K562 (cell line): Measurements from ENCODE around the gene TMEM163. TPM values are rescaled to one million over a fixed set of nuclear protein-coding genes. Genes with fewer than 3 reads are reported as not detected.

ENCODE experiments used
- ATAC-seq: fragments of 200-7000 bp; cut with Tn5 transposase; 3 replicates; pipeline ENCODE4 v1.9.1; 2020; ENCODE audit warnings: moderate library complexity
- BruUV-seq: library from RNA; stranded (reverse); fragments of 400-500 nt; replicated peaks from 2 replicates; lab custom pipeline; 2021; lab: Mats Ljungman, UMichigan
- CTCF ChIA-PET: fragments of 300-600 bp; formaldehyde crosslinking; extraction: SDS; loops from one replicate; lab custom pipeline; 2021; ENCODE audit warnings: low intra/inter-chr PET ratio; lab: Yijun Ruan, JAX
- POLR2A ChIA-PET: fragments of 300-600, 350-650 bp; sonication (Branson Sonifier 250); formaldehyde crosslinking; extraction: SDS; loops from one replicate; lab custom pipeline; 2021; ENCODE audit warnings: antibody characterized with exemption, inconsistent platforms; lab: Yijun Ruan, JAX
- DNase-seq, 4 experiments: peaks; one replicate each; pipeline versions ENCODE4 v3.0.0 to v3.0.0-alpha.2; 2011 to 2018; ENCODE audit warnings: low spot score in 3 of 4, mixed read lengths in 3 of 4; ENCODE audit errors: extremely low read depth in 1 of 4
- FAIRE-seq: peaks from 2 replicates; lab custom pipeline; 2011; peaks lifted over from hg19 to GRCh38; lab: Jason Lieb, UNC
- H2AFZ ChIP-seq: 2 replicates; pipeline ENCODE4 v1.6.0; 2011; ENCODE audit warnings: low read depth, low read length, control low read depth, inconsistent platforms
- H3K27ac ChIP-seq: fragments of 200-600 bp; 3 replicates; pipeline ENCODE4 v1.8.0; 2011; ENCODE audit warnings: low read depth, mild to moderate bottlenecking, control low read depth, inconsistent platforms, low read length, moderate library complexity, mixed read lengths; ENCODE audit errors: extremely low read depth
- H3K27me3 ChIP-seq, 2 experiments: fragments of 300-600 bp in 1 of 2; 2 replicates in 1 of 2; 3 replicates in 1 of 2; pipeline versions ENCODE4 v1.6.0 to v1.8.0; 2011; ENCODE audit warnings: inconsistent platforms in 2 of 2, low read length in 2 of 2, mild to moderate bottlenecking in 1 of 2, mixed read lengths in 1 of 2, moderate library complexity in 1 of 2; ENCODE audit not compliant: control insufficient read depth in 2 of 2, insufficient read depth in 2 of 2
- H3K36me3 ChIP-seq: fragments of 300-600 bp; 3 replicates; pipeline ENCODE4 v1.8.0; 2011; ENCODE audit warnings: mild to moderate bottlenecking, low read length, inconsistent platforms; ENCODE audit not compliant: control insufficient read depth, insufficient read depth
- H3K4me1 ChIP-seq, 2 experiments: fragments of 200-600 bp in 1 of 2; replicated peaks in 1 of 2; 2 replicates in 1 of 2; 3 replicates in 1 of 2; pipeline versions ENCODE4 v1.5.1 to v1.8.0; 2011; ENCODE audit warnings: inconsistent platforms in 2 of 2, low read length in 2 of 2, mild to moderate bottlenecking in 1 of 2, mixed read lengths in 1 of 2, moderate library complexity in 1 of 2; ENCODE audit not compliant: control insufficient read depth in 2 of 2, insufficient read depth in 2 of 2
- H3K4me2 ChIP-seq: 2 replicates; pipeline ENCODE4 v1.6.1; 2011; ENCODE audit warnings: low read length, control low read depth, inconsistent platforms, mixed read lengths; ENCODE audit not compliant: insufficient read depth
- H3K4me3 ChIP-seq: fragments of 200-600 bp; sonication (generic), shearing (Covaris generic); 2 replicates; pipeline ENCODE4 v1.5.1; 2016; ENCODE audit warnings: control low read depth, inconsistent platforms
- H3K79me2 ChIP-seq: fragments of 200-600 bp; 3 replicates; pipeline ENCODE4 v1.8.0; 2011; ENCODE audit warnings: low read length, inconsistent platforms; ENCODE audit not compliant: control insufficient read depth, insufficient read depth
- H3K9ac ChIP-seq, 2 experiments: 2 replicates each; pipeline versions ENCODE4 v1.6.0 to v1.6.1; 2011; ENCODE audit warnings: low read depth in 2 of 2, low read length in 2 of 2, control low read depth in 1 of 2, inconsistent platforms in 1 of 2, mild to moderate bottlenecking in 1 of 2, mixed read lengths in 1 of 2; ENCODE audit not compliant: insufficient read depth in 1 of 2
- H3K9me1 ChIP-seq: one replicate; pipeline ENCODE4 v1.6.0; 2011; ENCODE audit warnings: inconsistent platforms, mild to moderate bottlenecking, low read length, moderate library complexity; ENCODE audit not compliant: control insufficient read depth, insufficient read depth
- H3K9me3 ChIP-seq: replicated peaks from 2 replicates; pipeline ENCODE4 v1.5.1; 2011; ENCODE audit warnings: low read depth, low read length, inconsistent platforms; ENCODE audit not compliant: control insufficient read depth, insufficient read depth
- H4K20me1 ChIP-seq: replicated peaks from 2 replicates; pipeline ENCODE4 v1.6.1; 2011; ENCODE audit warnings: low read length, inconsistent platforms, mixed read lengths; ENCODE audit not compliant: control insufficient read depth, insufficient read depth
- ATF7 ChIP-seq: fragments of 450-650 bp; IDR thresholded peaks from 2 replicates; pipeline ENCODE4 v1.7.1; 2014; ENCODE audit warnings: mild to moderate bottlenecking, moderate library complexity
- HDAC1 ChIP-seq, 2 experiments: fragments of 450-650 bp; IDR thresholded peaks; 2 replicates each; pipeline ENCODE4 v1.6.1; 2016 to 2017; ENCODE audit warnings: inconsistent platforms in 1 of 2, mild to moderate bottlenecking in 1 of 2, moderate library complexity in 1 of 2
- L3MBTL2 ChIP-seq: fragments of 450-650 bp; IDR thresholded peaks from 2 replicates; pipeline ENCODE4 v1.6.1; 2016; ENCODE audit warnings: mild to moderate bottlenecking, moderate library complexity
- PHF8 ChIP-seq: fragments of 200-600 bp; sonication (generic); IDR thresholded peaks from 2 replicates; pipeline ENCODE4 v1.6.1; 2012; ENCODE audit warnings: mixed run types, mild to moderate bottlenecking, inconsistent platforms, low read length, moderate library complexity, borderline replicate concordance
- POLR2B ChIP-seq: fragments of 450-650 bp; IDR thresholded peaks from 2 replicates; pipeline ENCODE4 v1.6.1; 2018; ENCODE audit warnings: low read depth; ENCODE audit not compliant: partially characterized antibody
- RAD21 ChIP-seq, 2 experiments: fragments of 250-450 bp in 1 of 2; fragments of 450-650 bp in 1 of 2; sonication (Bioruptor Pico) in 1 of 2; formaldehyde crosslinking in 1 of 2; IDR thresholded peaks in 1 of 2; conservative IDR thresholded peaks in 1 of 2; 2 replicates each; pipeline versions ENCODE4 v1.4.0 to v1.8.0; 2020 to 2022; ENCODE audit warnings: mild to moderate bottlenecking in 2 of 2, moderate library complexity in 1 of 2
- SRSF7 ChIP-seq: fragments of 200-400 bp; formaldehyde crosslinking; optimal IDR thresholded peaks from 2 replicates; pipeline ENCODE3; 2017; ENCODE audit warnings: mild to moderate bottlenecking, low read depth, low read length
- TAL1 ChIP-seq: fragments of 450-650 bp; IDR thresholded peaks from 2 replicates; pipeline ENCODE4 v1.6.1; 2016; ENCODE audit warnings: mild to moderate bottlenecking
- ZNF561 ChIP-seq: fragments of 450-650 bp; formaldehyde crosslinking; conservative IDR thresholded peaks from 2 replicates; pipeline ENCODE4 v1.4.0; 2020; ENCODE audit warnings: mild to moderate bottlenecking, moderate library complexity
- ZNF699 ChIP-seq: fragments of 250-450 bp; sonication (Bioruptor Pico); IDR thresholded peaks from 2 replicates; pipeline ENCODE4 v1.8.0; 2021; ENCODE audit warnings: mild to moderate bottlenecking, moderate library complexity; ENCODE audit not compliant: insufficient replicate concordance
- WGBS: fragments of 100-300 bp; shearing (Covaris generic); methylation state at CpG from one replicate; pipeline ENCODE4 v1.1.6; 2016; ENCODE audit warnings: low coverage, mixed read lengths; ENCODE audit not compliant: insufficient coverage; ENCODE audit errors: missing lambda C conversion rate; 5-methylcytosine and 5-hydroxymethylcytosine counted together
- in situ Hi-C: fragments of 300-500 bp; cut with MboI; formaldehyde crosslinking; loops from 4 replicates; pipeline ENCODE4 v1.15.0; 2018; ENCODE audit warnings: inconsistent platforms, mixed read lengths
- intact Hi-C: fragments of 100-400 bp; cut with micrococcal nuclease; formaldehyde crosslinking; loops from 2 replicates; pipeline ENCODE4 v1.14.2; 2022
- polyA plus RNA-seq, 8 experiments: library from polyadenylated mRNA; depleted of rRNA in 4 of 8; stranded (reverse) in 5 of 8; unstranded in 3 of 8; fragments of >200 nt; fragmentation: Nextera tagmentation in 2 of 8; fragmentation: Illumina TruSeq in 1 of 8; extraction: Ambion mirVana in 2 of 8; extraction: Trizol in 1 of 8; gene quantifications; 2 replicates each; pipeline versions ENCODE4 v1.2.1 to v1.2.3, GENCODE V29; 2011 to 2014; ENCODE audit warnings: inconsistent platforms in 1 of 8, missing spikeins in 1 of 8
- total RNA-seq, 7 experiments: library from RNA; depleted of rRNA in 6 of 7; stranded (reverse); fragments of >200 nt in 6 of 7; fragmentation: Illumina TruSeq in 2 of 7; extraction: Trizol in 2 of 7; gene quantifications; 2 replicates each; pipeline versions ENCODE4 v1.2.1 to v1.2.3, GENCODE V29; 2011 to 2021; ENCODE audit warnings: low replicate concordance in 1 of 7
- TF ChIP-seq, protein P1 (sequence below): fragments of 150-350 bp; IDR thresholded peaks from 2 replicates; pipeline ENCODE4 v1.6.1; 2014; ENCODE audit warnings: low read depth, mild to moderate bottlenecking, low read length, borderline replicate concordance
- TF ChIP-seq, protein P2 (sequence below): fragments of 200-400 bp; formaldehyde crosslinking; IDR thresholded peaks from 2 replicates; pipeline ENCODE4 v1.6.1; 2017; ENCODE audit warnings: mild to moderate bottlenecking, low read depth, low read length, moderate library complexity
- TF ChIP-seq, protein P3 (sequence below): fragments of 250-450 bp; sonication (Bioruptor Pico); IDR thresholded peaks from 2 replicates; pipeline ENCODE4 v1.9.0; 2021; ENCODE audit warnings: mild to moderate bottlenecking
- TF ChIP-seq, protein P4 (sequence below): fragments of 250-450 bp; sonication (Bioruptor Pico); IDR thresholded peaks from 2 replicates; pipeline ENCODE4 v1.4.0; 2020; ENCODE audit warnings: mild to moderate bottlenecking, moderate library complexity

Gene TMEM163
- total and polyA plus RNA-seq, 9 of the 15 experiments (the other 6 are each of a cell fraction or from before 2014, with no cell fraction given) = 0.04 to 0.68 (median 0.16) TPM; not detected in 3

DNA sequence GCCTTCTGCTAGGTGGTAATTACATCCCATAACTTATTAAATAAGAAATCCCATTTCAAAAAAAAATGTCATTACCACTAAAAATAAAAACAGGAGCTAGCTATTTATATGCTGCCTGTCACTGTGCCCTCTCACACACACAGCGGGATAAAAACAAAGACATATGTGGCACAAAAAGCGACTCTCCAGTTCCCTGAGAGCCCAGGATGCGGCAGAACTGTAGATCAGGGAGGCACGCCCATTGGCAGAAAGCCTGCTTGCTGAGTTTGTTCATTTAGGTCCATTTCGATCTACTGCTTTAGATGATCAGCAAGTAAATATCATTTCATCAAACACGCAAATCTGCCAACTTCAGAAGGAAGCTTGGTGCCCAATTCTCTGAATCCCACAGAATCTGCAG is 124.4 kb downstream of the TMEM163 start:
- no peaks in the 10 kb centered on the region for H3K79me2 ChIP-seq
- intact Hi-C loops = no loop called here

More for the DNA sequence above, 124.4 kb downstream of the TMEM163 start:
- Histone ChIP-seq H3K9ac (no peak overlapping the region), H4K20me1 (no peaks in the 10 kb centered on the region), H3K27ac (no peak overlapping the region), H3K9me3 (no peaks in the 10 kb centered on the region), H3K4me2 (no peak overlapping the region), H3K9me1 (no peaks in the 10 kb centered on the region), H2AFZ (no peak overlapping the region), H3K4me1 (peaks cover 0 to 3% of the 10 kb centered on the region in 2 experiments; a peak in 1 of 5 replicates), H3K36me3 (no peaks in the 10 kb centered on the region), H3K27me3 (peaks cover 0 to 6% of the 10 kb centered on the region in 2 experiments; a peak in 2 of 5 replicates), H3K4me3 (no peak overlapping the region)
- in situ Hi-C loops = no loop called here
- WGBS = 0% methylated on average over 6 of the region's 6 CpGs
- BruUV-seq = no TSS peak
- DNase-seq = no peak
- CTCF ChIA-PET = no interaction called here
- POLR2A ChIA-PET = no interaction called here
- ATAC-seq = no peak
- TF ChIP-seq, protein P1, sequence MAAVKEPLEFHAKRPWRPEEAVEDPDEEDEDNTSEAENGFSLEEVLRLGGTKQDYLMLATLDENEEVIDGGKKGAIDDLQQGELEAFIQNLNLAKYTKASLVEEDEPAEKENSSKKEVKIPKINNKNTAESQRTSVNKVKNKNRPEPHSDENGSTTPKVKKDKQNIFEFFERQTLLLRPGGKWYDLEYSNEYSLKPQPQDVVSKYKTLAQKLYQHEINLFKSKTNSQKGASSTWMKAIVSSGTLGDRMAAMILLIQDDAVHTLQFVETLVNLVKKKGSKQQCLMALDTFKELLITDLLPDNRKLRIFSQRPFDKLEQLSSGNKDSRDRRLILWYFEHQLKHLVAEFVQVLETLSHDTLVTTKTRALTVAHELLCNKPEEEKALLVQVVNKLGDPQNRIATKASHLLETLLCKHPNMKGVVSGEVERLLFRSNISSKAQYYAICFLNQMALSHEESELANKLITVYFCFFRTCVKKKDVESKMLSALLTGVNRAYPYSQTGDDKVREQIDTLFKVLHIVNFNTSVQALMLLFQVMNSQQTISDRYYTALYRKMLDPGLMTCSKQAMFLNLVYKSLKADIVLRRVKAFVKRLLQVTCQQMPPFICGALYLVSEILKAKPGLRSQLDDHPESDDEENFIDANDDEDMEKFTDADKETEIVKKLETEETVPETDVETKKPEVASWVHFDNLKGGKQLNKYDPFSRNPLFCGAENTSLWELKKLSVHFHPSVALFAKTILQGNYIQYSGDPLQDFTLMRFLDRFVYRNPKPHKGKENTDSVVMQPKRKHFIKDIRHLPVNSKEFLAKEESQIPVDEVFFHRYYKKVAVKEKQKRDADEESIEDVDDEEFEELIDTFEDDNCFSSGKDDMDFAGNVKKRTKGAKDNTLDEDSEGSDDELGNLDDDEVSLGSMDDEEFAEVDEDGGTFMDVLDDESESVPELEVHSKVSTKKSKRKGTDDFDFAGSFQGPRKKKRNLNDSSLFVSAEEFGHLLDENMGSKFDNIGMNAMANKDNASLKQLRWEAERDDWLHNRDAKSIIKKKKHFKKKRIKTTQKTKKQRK = no peak
- TF ChIP-seq ZNF561 (CRISPR knock-in tag) (no peak), POLR2B (no peak), RAD21 (CRISPR knock-in tag; conservative IDR thresholded peaks at IDR 0.05 in 1 of 2, IDR thresholded peaks at IDR 0.05 in 1 of 2) (no peak), HDAC1 (IDR thresholded peaks at IDR 0.05) (no peak), ATF7 (no peak), PHF8 (no peak), ZNF699 (CRISPR knock-in tag) (no peak), SRSF7 (no peak), TAL1 (no peak), L3MBTL2 (no peak)
- TF ChIP-seq, protein P2, sequence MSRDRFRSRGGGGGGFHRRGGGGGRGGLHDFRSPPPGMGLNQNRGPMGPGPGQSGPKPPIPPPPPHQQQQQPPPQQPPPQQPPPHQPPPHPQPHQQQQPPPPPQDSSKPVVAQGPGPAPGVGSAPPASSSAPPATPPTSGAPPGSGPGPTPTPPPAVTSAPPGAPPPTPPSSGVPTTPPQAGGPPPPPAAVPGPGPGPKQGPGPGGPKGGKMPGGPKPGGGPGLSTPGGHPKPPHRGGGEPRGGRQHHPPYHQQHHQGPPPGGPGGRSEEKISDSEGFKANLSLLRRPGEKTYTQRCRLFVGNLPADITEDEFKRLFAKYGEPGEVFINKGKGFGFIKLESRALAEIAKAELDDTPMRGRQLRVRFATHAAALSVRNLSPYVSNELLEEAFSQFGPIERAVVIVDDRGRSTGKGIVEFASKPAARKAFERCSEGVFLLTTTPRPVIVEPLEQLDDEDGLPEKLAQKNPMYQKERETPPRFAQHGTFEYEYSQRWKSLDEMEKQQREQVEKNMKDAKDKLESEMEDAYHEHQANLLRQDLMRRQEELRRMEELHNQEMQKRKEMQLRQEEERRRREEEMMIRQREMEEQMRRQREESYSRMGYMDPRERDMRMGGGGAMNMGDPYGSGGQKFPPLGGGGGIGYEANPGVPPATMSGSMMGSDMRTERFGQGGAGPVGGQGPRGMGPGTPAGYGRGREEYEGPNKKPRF = no peak
- TF ChIP-seq, protein P3, sequence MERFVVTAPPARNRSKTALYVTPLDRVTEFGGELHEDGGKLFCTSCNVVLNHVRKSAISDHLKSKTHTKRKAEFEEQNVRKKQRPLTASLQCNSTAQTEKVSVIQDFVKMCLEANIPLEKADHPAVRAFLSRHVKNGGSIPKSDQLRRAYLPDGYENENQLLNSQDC (CRISPR knock-in tag) = no peak
- TF ChIP-seq, protein P4, sequence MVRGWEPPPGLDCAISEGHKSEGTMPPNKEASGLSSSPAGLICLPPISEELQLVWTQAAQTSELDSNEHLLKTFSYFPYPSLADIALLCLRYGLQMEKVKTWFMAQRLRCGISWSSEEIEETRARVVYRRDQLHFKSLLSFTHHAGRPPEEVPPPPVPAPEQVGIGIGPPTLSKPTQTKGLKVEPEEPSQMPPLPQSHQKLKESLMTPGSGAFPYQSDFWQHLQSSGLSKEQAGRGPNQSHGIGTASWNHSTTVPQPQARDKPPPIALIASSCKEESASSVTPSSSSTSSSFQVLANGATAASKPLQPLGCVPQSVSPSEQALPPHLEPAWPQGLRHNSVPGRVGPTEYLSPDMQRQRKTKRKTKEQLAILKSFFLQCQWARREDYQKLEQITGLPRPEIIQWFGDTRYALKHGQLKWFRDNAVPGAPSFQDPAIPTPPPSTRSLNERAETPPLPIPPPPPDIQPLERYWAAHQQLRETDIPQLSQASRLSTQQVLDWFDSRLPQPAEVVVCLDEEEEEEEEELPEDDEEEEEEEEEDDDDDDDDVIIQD = no peak
- no peak for FAIRE-seq
